Activated CD4-positive, alpha-beta memory T cell treated with anti-CD3 and anti-CD28 coated beads for 36 hours (primary cell): ENCODE results near the gene TRAPPC12. TPM values are rescaled to one million over a fixed set of nuclear protein-coding genes. Genes with fewer than 3 reads are reported as not detected.
"Not testable (repeated sequence)": the region's sequence is repeated elsewhere in the genome, so short reads cannot be mapped to it uniquely, and the experiment has no call there.

Experiments
- CTCF ChIA-PET: fragments of 350-600 bp; sonication (Branson Sonifier 250); formaldehyde crosslinking; loops from one replicate; lab custom pipeline; 2021; ENCODE audit warnings: antibody characterized with exemption, inconsistent platforms; lab: Charles Lee
- POLR2A ChIA-PET: fragments of 350-600 bp; sonication (Branson Sonifier 250); formaldehyde crosslinking; loops from one replicate; lab custom pipeline; 2021; ENCODE audit warnings: antibody characterized with exemption; lab: Charles Lee
- DNase-seq: peaks from one replicate; pipeline ENCODE4 v3.0.0-alpha.2; 2020
- H3K27ac Mint-ChIP-seq: one replicate; pipeline ENCODE4 v1.8.0; 2021; ENCODE audit warnings: mixed read lengths
- H3K27me3 Mint-ChIP-seq: one replicate; pipeline ENCODE4 v1.8.0; 2021; ENCODE audit warnings: mixed read lengths
- H3K36me3 Mint-ChIP-seq: one replicate; pipeline ENCODE4 v1.8.0; 2021; ENCODE audit warnings: mixed read lengths
- H3K4me1 Mint-ChIP-seq: one replicate; pipeline ENCODE4 v1.8.0; 2021; ENCODE audit warnings: low read depth, mixed read lengths
- H3K4me3 Mint-ChIP-seq: one replicate; pipeline ENCODE4 v1.8.0; 2021; ENCODE audit warnings: mild to moderate bottlenecking, mixed read lengths
- H3K9me3 Mint-ChIP-seq: one replicate; pipeline ENCODE4 v1.8.0; 2021; ENCODE audit warnings: mixed read lengths
- intact Hi-C: fragments of 100-400 bp; cut with micrococcal nuclease; formaldehyde crosslinking; loops from one replicate; pipeline ENCODE4 v1.15.1; 2023
- total RNA-seq, 2 experiments: library from RNA; stranded (reverse); gene quantifications; one replicate each; pipeline ENCODE4 v1.2.3, GENCODE V29; 2021

Gene TRAPPC12
- total RNA-seq, 2 experiments from 2014 or later, result 61.4 to 64.3 TPM

- H3K36me3 Mint-ChIP-seq, result peaks cover 23% of the 10 kb centered on the region
- H3K27ac Mint-ChIP-seq, result no peak overlapping the region
- no peak for DNase-seq
- intact Hi-C loops, result no loop called here
- ChIA-PET CTCF (interaction anchor here (1.7 to 1.8 kb wide), 2 partner anchors 11 to 27 kb away, joined by 4 to 9 read pairs; no protein-coding TSS in a partner anchor), POLR2A (no interaction called here)
- no peaks in the 10 kb centered on the region for H3K4me1 Mint-ChIP-seq
- H3K9me3 Mint-ChIP-seq, result no peaks in the 10 kb centered on the region
- no peak overlapping the region for H3K4me3 Mint-ChIP-seq
- H3K27me3 Mint-ChIP-seq, result no peaks in the 10 kb centered on the region
Measured at GRCh38 chr2:3451169-3451568, 71.7 kb downstream of the TRAPPC12 start.

GRCh38 chr2:3451926-3452671, 72.6 kb downstream of the TRAPPC12 start:
- Mint-ChIP-seq H3K4me1 (no peaks in the 10 kb centered on the region), H3K4me3 (no peak overlapping the region), H3K27ac (no peak overlapping the region), H3K36me3 (peaks cover 28% of the 10 kb centered on the region), H3K9me3 (no peaks in the 10 kb centered on the region), H3K27me3 (no peaks in the 10 kb centered on the region)
- ChIA-PET CTCF (interaction anchor here (1.7 to 1.8 kb wide), 2 partner anchors 10 to 28 kb away, joined by 4 to 9 read pairs; no protein-coding TSS in a partner anchor), POLR2A (no interaction called here)
- intact Hi-C loops, result no loop called here
- DNase-seq, result no peak

- no peaks in the 10 kb centered on the region for H3K9me3 Mint-ChIP-seq
- POLR2A ChIA-PET, result no interaction called here
- no peaks in the 10 kb centered on the region for H3K4me1 Mint-ChIP-seq
- H3K36me3 Mint-ChIP-seq, result peaks cover 19% of the 10 kb centered on the region
- no peak overlapping the region for H3K4me3 Mint-ChIP-seq
- CTCF ChIA-PET, result no interaction called here
- no peak for DNase-seq
- intact Hi-C loops, result no loop called here
- H3K27me3 Mint-ChIP-seq, result no peaks in the 10 kb centered on the region
- H3K27ac Mint-ChIP-seq, result no peak overlapping the region
Measured at GRCh38 chr2:3453190-3453999, 73.9 kb downstream of the TRAPPC12 start.

DNA sequence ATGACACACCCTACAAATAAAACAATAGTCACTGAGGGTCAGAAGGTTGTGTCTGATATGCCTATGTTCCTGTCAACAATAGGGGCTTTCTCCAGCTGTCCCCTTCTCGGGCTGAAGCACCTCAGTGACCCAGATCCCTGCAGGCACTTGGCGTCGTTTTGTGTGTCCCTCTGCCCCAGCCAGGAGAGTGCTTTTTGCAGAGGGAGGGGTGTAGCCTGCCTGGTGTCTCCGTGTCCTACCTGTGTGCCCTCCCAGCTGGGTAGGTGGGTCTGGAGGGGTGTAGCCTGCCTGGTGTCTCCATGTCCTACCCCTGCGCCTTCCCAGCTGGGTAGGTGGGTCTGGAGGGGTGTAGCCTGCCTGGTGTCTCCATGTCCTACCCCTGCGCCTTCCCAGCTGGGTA, 74.5 kb downstream of the TRAPPC12 start:
- POLR2A ChIA-PET, H3K4me1 Mint-ChIP-seq, H3K9me3 Mint-ChIP-seq, H3K27ac Mint-ChIP-seq, CTCF ChIA-PET, DNase-seq, intact Hi-C loops, H3K4me3 Mint-ChIP-seq, H3K27me3 Mint-ChIP-seq: not testable (repeated sequence)
- peaks cover 16% of the 10 kb centered on the region for H3K36me3 Mint-ChIP-seq

DNA sequence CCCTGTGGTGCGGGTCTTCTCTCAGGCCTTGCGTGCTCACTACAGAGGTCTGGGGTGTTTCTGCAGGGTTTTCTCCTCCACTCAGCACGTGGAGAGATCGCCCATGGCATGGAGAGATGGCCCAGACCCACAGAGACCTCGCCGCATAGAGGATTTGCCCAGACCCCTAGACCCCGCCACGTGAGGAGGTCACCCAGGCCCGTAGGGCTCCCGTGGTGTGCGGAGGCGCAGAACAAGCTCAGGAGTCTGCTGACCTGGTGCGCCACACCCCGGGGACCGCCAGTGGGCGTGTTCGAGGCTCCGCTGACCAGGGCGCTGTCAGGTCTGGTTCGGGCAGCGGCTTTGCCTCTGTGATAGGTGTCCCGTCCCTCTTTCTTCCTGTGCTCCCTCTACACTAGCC, 75.3 kb downstream of the TRAPPC12 start:
- H3K9me3 Mint-ChIP-seq, result no peaks in the 10 kb centered on the region
- no peak overlapping the region for H3K4me3 Mint-ChIP-seq
- CTCF ChIA-PET, result no interaction called here
- no peaks in the 10 kb centered on the region for H3K27me3 Mint-ChIP-seq
- intact Hi-C loops, result no loop called here
- POLR2A ChIA-PET, result no interaction called here
- H3K27ac Mint-ChIP-seq, result no peak overlapping the region
- no peaks in the 10 kb centered on the region for H3K4me1 Mint-ChIP-seq
- peaks cover 12% of the 10 kb centered on the region for H3K36me3 Mint-ChIP-seq
- DNase-seq, result no peak

- ChIA-PET POLR2A (no interaction called here), CTCF (no interaction called here)
- H3K27me3 Mint-ChIP-seq, result no peaks in the 10 kb centered on the region
- intact Hi-C loops, result no loop called here
- no peak for DNase-seq
- no peaks in the 10 kb centered on the region for H3K4me1 Mint-ChIP-seq
- H3K27ac Mint-ChIP-seq, result no peak overlapping the region
- no peak overlapping the region for H3K4me3 Mint-ChIP-seq
- H3K9me3 Mint-ChIP-seq, result no peaks in the 10 kb centered on the region
- peaks cover 11% of the 10 kb centered on the region for H3K36me3 Mint-ChIP-seq
Measured at GRCh38 chr2:3456125-3456524, 76.6 kb downstream of the TRAPPC12 start.

- H3K27ac Mint-ChIP-seq, result no peak overlapping the region
- peaks cover 9% of the 10 kb centered on the region for H3K36me3 Mint-ChIP-seq
- peaks cover 8% of the 10 kb centered on the region for H3K4me1 Mint-ChIP-seq
- POLR2A ChIA-PET, result no interaction called here
- no peaks in the 10 kb centered on the region for H3K27me3 Mint-ChIP-seq
- CTCF ChIA-PET, result no interaction called here
- no peak overlapping the region for H3K4me3 Mint-ChIP-seq
- no peak for DNase-seq
- intact Hi-C loops, result no loop called here
- no peaks in the 10 kb centered on the region for H3K9me3 Mint-ChIP-seq
Measured at GRCh38 chr2:3457524-3458395, 78.3 kb downstream of the TRAPPC12 start.

GRCh38 chr2:3458396-3459184, 79.1 kb downstream of the TRAPPC12 start:
- CTCF ChIA-PET, result no interaction called here
- Mint-ChIP-seq H3K36me3 (peaks cover 9% of the 10 kb centered on the region), H3K9me3 (no peaks in the 10 kb centered on the region), H3K27me3 (no peaks in the 10 kb centered on the region), H3K4me3 (no peak overlapping the region), H3K27ac (no peak overlapping the region), H3K4me1 (peaks cover 8% of the 10 kb centered on the region)
- DNase-seq, result no peak
- intact Hi-C loops, result no loop called here
- POLR2A ChIA-PET, result no interaction called here

- no peak overlapping the region for H3K27ac Mint-ChIP-seq
- H3K9me3 Mint-ChIP-seq, result no peaks in the 10 kb centered on the region
- H3K4me1 Mint-ChIP-seq, result peaks cover 8% of the 10 kb centered on the region
- intact Hi-C loops, result no loop called here
- ChIA-PET POLR2A (no interaction called here), CTCF (no interaction called here)
- no peak for DNase-seq
- peaks cover 14% of the 10 kb centered on the region for H3K36me3 Mint-ChIP-seq
- no peaks in the 10 kb centered on the region for H3K27me3 Mint-ChIP-seq
- H3K4me3 Mint-ChIP-seq, result no peak overlapping the region
Measured at GRCh38 chr2:3459185-3460015, 79.9 kb downstream of the TRAPPC12 start.

- intact Hi-C loops, result no loop called here
- ChIA-PET CTCF (interaction anchor here (0.6 to 4.6 kb wide), 2 partner anchors 36 to 624 kb away, joined by 3 to 32 read pairs; no protein-coding TSS in a partner anchor), POLR2A (no interaction called here)
- no peak for DNase-seq
- H3K27ac Mint-ChIP-seq, result no peak overlapping the region
- H3K36me3 Mint-ChIP-seq, result peaks cover 16% of the 10 kb centered on the region
- no peak overlapping the region for H3K4me3 Mint-ChIP-seq
- peaks cover 8% of the 10 kb centered on the region for H3K4me1 Mint-ChIP-seq
- H3K9me3 Mint-ChIP-seq, result no peaks in the 10 kb centered on the region
- no peaks in the 10 kb centered on the region for H3K27me3 Mint-ChIP-seq
Measured at GRCh38 chr2:3460156-3460555, 80.7 kb downstream of the TRAPPC12 start.
